Epithelial cell of proximal tubule (primary cell): ENCODE measurements around the gene OR10K2. TPM values are rescaled to one million over a fixed set of nuclear protein-coding genes. Genes with fewer than 3 reads are reported as not detected.
"Not testable (repeated sequence)": the region's sequence is repeated elsewhere in the genome, so short reads cannot be mapped to it uniquely, and the experiment has no call there.

Source experiments
- DNase-seq: peaks from one replicate; pipeline ENCODE4 v3.0.0-alpha.2; 2011; ENCODE audit warnings: low read depth
- H3K4me3 ChIP-seq: 2 replicates; pipeline ENCODE4 v1.5.1; 2011; ENCODE audit warnings: low read depth, mild to moderate bottlenecking, low read length
- total RNA-seq: library from RNA; depleted of rRNA; stranded (reverse); fragments of >200 nt; gene quantifications from 2 replicates; pipeline ENCODE4 v1.2.3, GENCODE V29; 2015
- TF ChIP-seq, protein P1 (sequence below): conservative IDR thresholded peaks from 2 replicates; pipeline ENCODE4 v1.5.1; 2012; ENCODE audit warnings: low read depth, mild to moderate bottlenecking, low read length

OR10K2 gene
- total RNA-seq, 1 donor from 2014 or later = not detected

DNA sequence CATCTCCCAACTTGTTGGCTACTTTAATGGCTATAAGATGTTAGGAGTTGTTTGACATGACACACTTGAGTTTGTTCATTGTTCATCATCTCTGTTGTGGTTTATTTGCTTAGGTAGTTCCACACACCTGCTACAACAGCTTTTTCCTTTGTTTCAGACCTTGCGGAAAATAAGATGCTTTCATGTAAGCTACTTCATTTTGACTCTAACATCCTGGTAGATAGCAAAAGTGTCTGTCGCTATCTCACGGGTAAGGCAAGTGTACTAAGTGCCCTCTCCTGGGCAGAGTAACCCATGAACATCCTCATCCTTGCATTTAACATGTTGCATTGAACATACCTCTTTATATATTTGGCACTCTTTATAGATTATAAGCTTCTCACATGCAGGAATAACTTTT is 25.2 kb downstream of the OR10K2 start:
- TF ChIP-seq, protein P1, sequence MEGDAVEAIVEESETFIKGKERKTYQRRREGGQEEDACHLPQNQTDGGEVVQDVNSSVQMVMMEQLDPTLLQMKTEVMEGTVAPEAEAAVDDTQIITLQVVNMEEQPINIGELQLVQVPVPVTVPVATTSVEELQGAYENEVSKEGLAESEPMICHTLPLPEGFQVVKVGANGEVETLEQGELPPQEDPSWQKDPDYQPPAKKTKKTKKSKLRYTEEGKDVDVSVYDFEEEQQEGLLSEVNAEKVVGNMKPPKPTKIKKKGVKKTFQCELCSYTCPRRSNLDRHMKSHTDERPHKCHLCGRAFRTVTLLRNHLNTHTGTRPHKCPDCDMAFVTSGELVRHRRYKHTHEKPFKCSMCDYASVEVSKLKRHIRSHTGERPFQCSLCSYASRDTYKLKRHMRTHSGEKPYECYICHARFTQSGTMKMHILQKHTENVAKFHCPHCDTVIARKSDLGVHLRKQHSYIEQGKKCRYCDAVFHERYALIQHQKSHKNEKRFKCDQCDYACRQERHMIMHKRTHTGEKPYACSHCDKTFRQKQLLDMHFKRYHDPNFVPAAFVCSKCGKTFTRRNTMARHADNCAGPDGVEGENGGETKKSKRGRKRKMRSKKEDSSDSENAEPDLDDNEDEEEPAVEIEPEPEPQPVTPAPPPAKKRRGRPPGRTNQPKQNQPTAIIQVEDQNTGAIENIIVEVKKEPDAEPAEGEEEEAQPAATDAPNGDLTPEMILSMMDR = no peak
- no peak for DNase-seq

DNA sequence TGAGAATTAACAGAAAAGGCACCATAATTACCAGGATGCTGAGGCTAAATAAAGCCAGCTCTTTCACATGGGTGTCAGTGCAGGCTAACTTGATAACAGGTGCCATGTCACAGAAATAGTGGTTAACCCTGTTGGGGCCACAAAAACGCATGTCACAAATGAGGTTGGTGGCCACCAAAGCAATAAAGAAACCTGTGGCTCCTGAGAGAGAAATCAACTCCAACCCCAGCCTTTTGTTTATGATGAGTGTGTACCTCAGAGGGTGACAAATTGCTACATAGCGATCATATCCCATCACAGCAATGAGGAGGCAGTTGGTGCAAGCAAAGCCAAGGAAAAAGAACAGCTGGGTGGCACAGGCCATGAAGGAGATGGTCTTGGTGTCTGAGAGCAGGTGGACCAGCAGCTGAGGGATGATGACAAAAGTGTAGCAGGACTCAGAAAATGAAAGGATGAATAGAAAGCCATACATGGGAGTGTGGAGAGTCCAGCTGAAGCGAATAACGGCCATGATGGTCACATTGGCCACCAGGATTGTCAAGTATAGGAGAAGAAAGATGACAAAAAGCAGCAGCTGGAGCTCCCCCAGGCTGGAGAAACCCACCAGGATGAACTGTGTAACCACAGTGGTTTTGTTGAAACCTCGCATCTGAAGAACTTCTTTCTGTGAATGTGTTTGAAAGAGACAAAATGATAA is 27.1 kb downstream of the OR10K2 start, which contains the start of gene OR10T2:
OR10T2 (minus strand) TSS at position 649 of the 697 bp plus-strand sequence; CDS start at position 649, 0 bp downstream.
- DNase-seq = no peak
- H3K4me3 ChIP-seq = no peak within 1 kb of the TSS
- TF ChIP-seq, protein P1 = no peak

More for the DNA sequence above, 25.2 kb downstream of the OR10K2 start:
- no peak overlapping the region for H3K4me3 ChIP-seq

DNA sequence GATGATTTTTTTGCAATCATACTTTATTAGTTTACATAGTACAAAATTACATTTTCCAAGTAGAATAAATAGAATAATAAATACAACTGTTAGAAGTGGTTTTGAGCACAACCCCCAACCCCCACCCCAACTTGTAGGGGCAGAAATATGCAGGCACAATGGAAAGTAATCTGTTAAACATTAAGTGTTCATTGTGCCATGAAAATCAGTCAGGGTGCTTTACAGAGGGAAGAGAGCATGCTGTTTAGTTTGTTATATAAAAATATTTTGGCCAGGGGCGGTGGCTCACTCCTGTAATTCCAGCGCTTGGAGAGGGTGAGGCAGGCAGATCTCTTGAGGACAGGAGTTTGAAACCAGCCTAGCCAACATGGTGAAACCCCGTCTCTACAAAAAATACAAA is 29.4 kb downstream of the OR10K2 start:
- H3K4me3 ChIP-seq = no peak overlapping the region
- DNase-seq = peak; percentile 46
- TF ChIP-seq, protein P1 = no peak

DNA sequence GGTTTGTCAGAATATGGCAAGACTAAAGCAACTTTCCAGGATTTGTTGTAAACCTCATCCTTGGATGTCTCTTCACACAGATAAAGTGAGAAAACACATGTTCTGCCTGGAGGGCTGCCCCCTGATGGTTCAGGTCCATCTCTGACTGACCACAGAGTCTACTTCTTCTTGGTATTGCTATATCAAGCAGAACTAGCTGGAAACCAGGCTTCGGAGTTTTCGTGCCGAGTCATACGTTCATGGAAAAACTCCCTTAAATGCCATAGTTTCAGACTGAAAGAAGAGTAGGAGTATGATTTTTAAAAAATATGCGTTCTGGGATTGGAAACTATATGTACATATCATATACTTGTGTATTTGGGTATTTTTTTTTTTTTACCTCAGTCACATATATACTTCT is 32.6 kb downstream of the OR10K2 start:
- TF ChIP-seq, protein P1 = no peak
- no peak for DNase-seq

DNA sequence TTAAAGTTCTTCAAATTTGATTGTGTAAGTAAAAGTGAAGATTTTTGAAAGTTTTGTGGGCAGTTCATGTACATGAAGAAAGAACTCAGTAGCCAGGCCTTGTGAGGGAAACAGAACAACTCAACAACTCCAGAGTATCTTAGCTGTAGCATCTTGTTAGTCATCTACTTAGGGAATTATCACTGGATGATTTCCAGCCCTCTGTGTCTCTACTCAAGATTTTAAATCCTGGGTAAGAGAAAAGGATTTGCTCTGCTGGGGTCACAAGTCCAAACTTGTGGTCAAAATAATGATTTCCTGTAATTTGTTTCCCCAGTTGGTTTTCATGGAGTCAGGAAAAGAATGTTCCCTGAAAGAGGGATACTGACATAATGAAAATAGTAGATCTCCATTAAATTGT is 34.9 kb downstream of the OR10K2 start:
- TF ChIP-seq, protein P1 = no peak
- no peak overlapping the region for H3K4me3 ChIP-seq
- peak; percentile 4 for DNase-seq

More for the DNA sequence above, 32.6 kb downstream of the OR10K2 start:
- no peak overlapping the region for H3K4me3 ChIP-seq

DNA sequence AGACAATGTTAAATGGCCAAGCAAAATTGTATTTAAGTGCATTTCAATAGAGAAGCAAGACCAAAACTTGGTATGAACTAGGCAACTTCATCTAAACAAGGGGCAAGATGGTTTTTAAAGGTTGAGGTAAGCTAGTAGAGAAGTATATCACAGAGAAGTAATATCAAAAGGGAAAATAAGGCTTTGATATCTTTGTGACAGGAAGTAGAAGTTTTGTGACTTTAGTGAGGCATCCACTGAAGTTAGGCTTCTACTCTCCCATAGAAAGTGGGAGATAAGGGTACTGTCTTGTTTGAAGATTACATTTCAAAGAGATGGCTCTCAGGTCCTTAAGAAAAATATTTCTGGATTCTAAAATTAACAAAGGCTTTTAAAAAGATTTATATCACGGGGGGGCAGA is 35.7 kb downstream of the OR10K2 start:
- TF ChIP-seq, protein P1 = no peak
- no peak overlapping the region for H3K4me3 ChIP-seq
- no peak for DNase-seq

DNA sequence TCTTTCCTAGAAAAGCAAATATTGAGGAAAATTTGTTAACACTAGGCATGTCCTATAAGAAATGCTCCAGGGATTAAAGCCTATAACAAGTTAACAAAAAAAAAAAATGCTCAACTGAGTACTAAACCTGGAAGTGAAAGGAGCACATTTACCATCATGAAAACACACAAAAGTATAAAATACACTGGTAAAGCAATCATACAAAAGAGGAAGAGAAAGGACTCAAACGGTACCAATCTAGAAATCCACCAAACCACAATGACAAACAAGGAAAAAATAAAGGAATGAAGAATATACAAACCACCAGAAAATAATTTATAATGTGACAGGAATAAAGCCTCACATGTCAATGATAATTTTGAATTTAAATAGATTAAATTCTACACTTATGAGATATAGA is 51.2 kb downstream of the OR10K2 start:
- TF ChIP-seq, protein P1 = no peak
- DNase-seq = no peak
- no peak overlapping the region for H3K4me3 ChIP-seq

DNA sequence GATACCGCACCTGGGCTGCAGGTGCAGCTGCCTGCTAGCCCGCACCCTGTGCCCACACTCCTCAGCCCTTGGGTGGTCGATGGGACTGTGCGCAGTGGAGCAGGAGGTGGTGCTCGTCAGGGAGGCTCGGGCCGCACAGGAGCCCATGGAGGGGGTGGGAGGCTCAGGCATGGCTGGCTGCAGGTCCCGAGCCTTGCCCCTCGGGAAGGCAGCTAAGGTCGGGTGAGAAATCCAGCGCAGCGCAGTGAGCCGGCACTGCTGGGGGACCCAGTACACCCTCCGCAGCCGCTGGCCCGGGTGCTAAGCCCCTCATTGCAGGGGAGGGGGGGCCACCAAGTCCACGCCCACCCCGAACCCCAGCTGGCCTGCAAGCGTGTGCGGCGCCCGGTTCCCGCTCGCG is 51.9 kb downstream of the OR10K2 start:
- not testable (repeated sequence) for H3K4me3 ChIP-seq, DNase-seq
